Mesendoderm (in vitro differentiated cells): Measurements from ENCODE around the gene CTNS.

Experiments
- DNase-seq: peaks from one replicate; pipeline ENCODE4 v3.0.0; 2013
- H2AK5ac ChIP-seq: 2 replicates; pipeline ENCODE4 v1.6.1; 2013; ENCODE audit warnings: low read length, inconsistent platforms
- H2BK120ac ChIP-seq: 2 replicates; pipeline ENCODE4 v1.6.1; 2013; ENCODE audit warnings: low read depth, mild to moderate bottlenecking, low read length, moderate library complexity, mixed read lengths
- H2BK15ac ChIP-seq: replicated peaks from 2 replicates; pipeline ENCODE4 v1.6.1; 2013; ENCODE audit warnings: low read depth, mild to moderate bottlenecking, moderate library complexity
- H2BK5ac ChIP-seq: 2 replicates; pipeline ENCODE4 v1.6.1; 2013; ENCODE audit warnings: low read length, inconsistent platforms
- H3K18ac ChIP-seq: 2 replicates; pipeline ENCODE4 v1.6.1; 2013; ENCODE audit warnings: mild to moderate bottlenecking, low read length, mixed read lengths
- H3K23ac ChIP-seq: one replicate; pipeline ENCODE4 v1.6.1; 2013; ENCODE audit warnings: low read length
- H3K27ac ChIP-seq: 2 replicates; pipeline ENCODE4 v1.5.1; 2013; ENCODE audit warnings: low read depth, mild to moderate bottlenecking, inconsistent platforms, low read length, moderate library complexity
- H3K27me3 ChIP-seq: 2 replicates; pipeline ENCODE4 v1.6.1; 2013; ENCODE audit warnings: low read length, control low read depth, mild to moderate bottlenecking, inconsistent platforms; ENCODE audit not compliant: insufficient read depth, poor library complexity
- H3K36me3 ChIP-seq: 2 replicates; pipeline ENCODE4 v1.6.1; 2013; ENCODE audit warnings: low read length, inconsistent platforms; ENCODE audit not compliant: control insufficient read depth, insufficient read depth
- H3K4ac ChIP-seq: one replicate; pipeline ENCODE4 v1.6.1; 2013; ENCODE audit warnings: low read depth, mild to moderate bottlenecking, low read length, moderate library complexity
- H3K4me1 ChIP-seq: 2 replicates; pipeline ENCODE4 v1.6.1; 2013; ENCODE audit warnings: low read depth, low read length, inconsistent platforms; ENCODE audit not compliant: control insufficient read depth
- H3K4me2 ChIP-seq: 2 replicates; pipeline ENCODE4 v1.6.1; 2013; ENCODE audit warnings: low read length
- H3K4me3 ChIP-seq: 2 replicates; pipeline ENCODE4 v1.5.1; 2013; ENCODE audit warnings: mild to moderate bottlenecking, low read length
- H3K56ac ChIP-seq: one replicate; pipeline ENCODE4 v1.6.1; 2013; ENCODE audit warnings: low read length
- H3K79me1 ChIP-seq: 2 replicates; pipeline ENCODE4 v1.6.1; 2013; ENCODE audit warnings: low read length, inconsistent platforms
- H3K79me2 ChIP-seq: 2 replicates; pipeline ENCODE4 v1.6.1; 2013; ENCODE audit warnings: mild to moderate bottlenecking, low read length; ENCODE audit not compliant: control insufficient read depth, insufficient read depth
- H3K9ac ChIP-seq: 2 replicates; pipeline ENCODE4 v1.6.1; 2013; ENCODE audit warnings: low read length, inconsistent platforms
- H4K5ac ChIP-seq: one replicate; pipeline ENCODE4 v1.6.1; 2013; ENCODE audit warnings: low read length
- H4K8ac ChIP-seq: one replicate; pipeline ENCODE4 v1.6.1; 2013; ENCODE audit warnings: low read depth, mild to moderate bottlenecking, control low read depth, low read length, moderate library complexity
- WGBS: extraction: QIAGEN DNeasy Blood & Tissue Kit; methylation state at CpG from one replicate; pipeline ENCODE4 v1.1.7; 2013; ENCODE audit warnings: low lambda C conversion rate, missing lambda C conversion rate; ENCODE audit not compliant: insufficient coverage; ENCODE audit errors: extremely low coverage; 5-methylcytosine and 5-hydroxymethylcytosine counted together

CTNS gene

GRCh38 chr17:3636908-3637373 is 381 bp downstream of the CTNS start:
- peak overlapping the region; percentile 31 for H3K4me3 ChIP-seq
- H3K18ac ChIP-seq = no peak overlapping the region
- H2BK120ac ChIP-seq = no peak overlapping the region
- peaks cover 2% of the 10 kb centered on the region for H3K36me3 ChIP-seq
- H2BK5ac ChIP-seq = no peak overlapping the region
- no peak overlapping the region for H4K8ac ChIP-seq
- no peak overlapping the region for H2AK5ac ChIP-seq
- no CpG with 5 or more reads among the region's 31 CpGs for WGBS
- H3K4me1 ChIP-seq = no peaks in the 10 kb centered on the region
- DNase-seq = peak; percentile 29
- H2BK15ac ChIP-seq = no peak overlapping the region
- H3K56ac ChIP-seq = peak overlapping the region; percentile 80
- H3K79me1 ChIP-seq = peaks cover 4% of the 10 kb centered on the region
- H3K23ac ChIP-seq = peak overlapping the region; percentile 35
- H4K5ac ChIP-seq = no peak overlapping the region
- no peak overlapping the region for H3K4ac ChIP-seq
- H3K4me2 ChIP-seq = peak overlapping the region; percentile 80
- peak overlapping the region; percentile 54 for H3K9ac ChIP-seq
- H3K27me3 ChIP-seq = no peaks in the 10 kb centered on the region
- H3K79me2 ChIP-seq = peaks cover 2% of the 10 kb centered on the region
- H3K27ac ChIP-seq = peak overlapping the region; percentile 96

- H3K18ac ChIP-seq = no peak overlapping the region
- H2BK120ac ChIP-seq = no peak overlapping the region
- no CpG with 5 or more reads among the region's 7 CpGs for WGBS
- no peak overlapping the region for H2AK5ac ChIP-seq
- H2BK5ac ChIP-seq = no peak overlapping the region
- H3K9ac ChIP-seq = no peak overlapping the region
- H3K27me3 ChIP-seq = no peaks in the 10 kb centered on the region
- H3K23ac ChIP-seq = no peak overlapping the region
- H3K79me2 ChIP-seq = no peaks in the 10 kb centered on the region
- no peak overlapping the region for H3K4ac ChIP-seq
- no peak overlapping the region for H2BK15ac ChIP-seq
- H3K79me1 ChIP-seq = no peaks in the 10 kb centered on the region
- H3K36me3 ChIP-seq = peaks cover 2% of the 10 kb centered on the region
- peak; percentile 56 for DNase-seq
- no peak overlapping the region for H3K56ac ChIP-seq
- H3K27ac ChIP-seq = no peak overlapping the region
- no peak overlapping the region for H4K8ac ChIP-seq
- no peak overlapping the region for H4K5ac ChIP-seq
- H3K4me1 ChIP-seq = no peaks in the 10 kb centered on the region
- H3K4me2 ChIP-seq = no peak overlapping the region
- no peak overlapping the region for H3K4me3 ChIP-seq
Observed at GRCh38 chr17:3639981-3640596, 3.5 kb downstream of the CTNS start.

- Histone ChIP-seq H3K4ac (no peak overlapping the region), H3K79me1 (no peaks in the 10 kb centered on the region), H3K27ac (no peak overlapping the region), H3K36me3 (peaks cover 2% of the 10 kb centered on the region), H2BK15ac (no peak overlapping the region), H3K18ac (no peak overlapping the region), H2BK120ac (no peak overlapping the region), H4K5ac (no peak overlapping the region), H2AK5ac (no peak overlapping the region), H3K79me2 (no peaks in the 10 kb centered on the region), H3K23ac (no peak overlapping the region), H2BK5ac (no peak overlapping the region), H3K27me3 (no peaks in the 10 kb centered on the region), H3K4me2 (no peak overlapping the region), H3K56ac (no peak overlapping the region), H3K9ac (no peak overlapping the region), H4K8ac (no peak overlapping the region), H3K4me1 (no peaks in the 10 kb centered on the region), H3K4me3 (no peak overlapping the region)
- DNase-seq = peak; percentile 26
- WGBS = no CpG with 5 or more reads among the region's 3 CpGs
Observed at GRCh38 chr17:3641014-3641413, 4.5 kb downstream of the CTNS start.

- Histone ChIP-seq H4K5ac (no peak overlapping the region), H4K8ac (no peak overlapping the region), H3K36me3 (peaks cover 2% of the 10 kb centered on the region), H2AK5ac (no peak overlapping the region), H3K4ac (no peak overlapping the region), H2BK15ac (no peak overlapping the region), H3K18ac (no peak overlapping the region), H3K56ac (no peak overlapping the region), H3K79me2 (no peaks in the 10 kb centered on the region), H3K23ac (no peak overlapping the region), H3K4me3 (no peak overlapping the region), H2BK5ac (no peak overlapping the region), H3K4me2 (no peak overlapping the region), H3K27me3 (no peaks in the 10 kb centered on the region), H2BK120ac (no peak overlapping the region), H3K4me1 (no peaks in the 10 kb centered on the region), H3K9ac (no peak overlapping the region), H3K79me1 (no peaks in the 10 kb centered on the region), H3K27ac (no peak overlapping the region)
- DNase-seq = peak; percentile 63
- WGBS = no CpG with 5 or more reads among the region's 19 CpGs
Observed at GRCh38 chr17:3641717-3642486, 5.3 kb downstream of the CTNS start.

GRCh38 chr17:3643889-3644349 is 7.4 kb downstream of the CTNS start:
- H3K23ac ChIP-seq = no peak overlapping the region
- H3K4me1 ChIP-seq = no peaks in the 10 kb centered on the region
- H3K18ac ChIP-seq = no peak overlapping the region
- H3K27me3 ChIP-seq = no peaks in the 10 kb centered on the region
- H3K4ac ChIP-seq = no peak overlapping the region
- H3K27ac ChIP-seq = no peak overlapping the region
- no peaks in the 10 kb centered on the region for H3K79me2 ChIP-seq
- H2BK15ac ChIP-seq = no peak overlapping the region
- H3K4me3 ChIP-seq = no peak overlapping the region
- no peak overlapping the region for H3K56ac ChIP-seq
- DNase-seq = no peak
- H3K4me2 ChIP-seq = no peak overlapping the region
- no CpG with 5 or more reads among the region's 4 CpGs for WGBS
- no peak overlapping the region for H2AK5ac ChIP-seq
- H3K9ac ChIP-seq = no peak overlapping the region
- H2BK5ac ChIP-seq = no peak overlapping the region
- peaks cover 2% of the 10 kb centered on the region for H3K36me3 ChIP-seq
- H4K8ac ChIP-seq = no peak overlapping the region
- H2BK120ac ChIP-seq = no peak overlapping the region
- H3K79me1 ChIP-seq = no peaks in the 10 kb centered on the region
- H4K5ac ChIP-seq = no peak overlapping the region
